ENCODE measurements around the gene PPFIA4. TPM values are rescaled to one million over a fixed set of nuclear protein-coding genes. Genes with fewer than 3 reads are reported as not detected.

The PPFIA4 gene
- total RNA-seq, 1 donor from 2014 or later = 0.29 TPM

GRCh38 chr1:203048555-203049051 lies 22.3 kb downstream of the PPFIA4 start:
- Mint-ChIP-seq H3K27ac (no peak overlapping the region), H3K27me3 (peaks cover 23% of the 10 kb centered on the region), H3K36me3 (ENCODE audit: low read depth) (no peaks in the 10 kb centered on the region), H3K4me3 (no peak overlapping the region), H3K9me3 (no peaks in the 10 kb centered on the region), H3K4me1 (no peaks in the 10 kb centered on the region)
- POLR2A ChIA-PET = no interaction called here
- ATAC-seq (ENCODE audit: low read depth) (no peak), DNase-seq (no peak)
- TF ChIP-seq, protein P1, sequence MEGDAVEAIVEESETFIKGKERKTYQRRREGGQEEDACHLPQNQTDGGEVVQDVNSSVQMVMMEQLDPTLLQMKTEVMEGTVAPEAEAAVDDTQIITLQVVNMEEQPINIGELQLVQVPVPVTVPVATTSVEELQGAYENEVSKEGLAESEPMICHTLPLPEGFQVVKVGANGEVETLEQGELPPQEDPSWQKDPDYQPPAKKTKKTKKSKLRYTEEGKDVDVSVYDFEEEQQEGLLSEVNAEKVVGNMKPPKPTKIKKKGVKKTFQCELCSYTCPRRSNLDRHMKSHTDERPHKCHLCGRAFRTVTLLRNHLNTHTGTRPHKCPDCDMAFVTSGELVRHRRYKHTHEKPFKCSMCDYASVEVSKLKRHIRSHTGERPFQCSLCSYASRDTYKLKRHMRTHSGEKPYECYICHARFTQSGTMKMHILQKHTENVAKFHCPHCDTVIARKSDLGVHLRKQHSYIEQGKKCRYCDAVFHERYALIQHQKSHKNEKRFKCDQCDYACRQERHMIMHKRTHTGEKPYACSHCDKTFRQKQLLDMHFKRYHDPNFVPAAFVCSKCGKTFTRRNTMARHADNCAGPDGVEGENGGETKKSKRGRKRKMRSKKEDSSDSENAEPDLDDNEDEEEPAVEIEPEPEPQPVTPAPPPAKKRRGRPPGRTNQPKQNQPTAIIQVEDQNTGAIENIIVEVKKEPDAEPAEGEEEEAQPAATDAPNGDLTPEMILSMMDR (IDR thresholded peaks at IDR 0.05) = no peak
- CTCF ChIA-PET = interaction anchor here (1.4 kb wide), 1 partner anchor 9 kb away, joined by 6 read pairs; no protein-coding TSS in a partner anchor
- intact Hi-C loops (cut with micrococcal nuclease) = no loop called here

- H3K36me3 Mint-ChIP-seq (ENCODE audit: low read depth) = no peaks in the 10 kb centered on the region
- H3K4me1 Mint-ChIP-seq = no peaks in the 10 kb centered on the region
- ChIA-PET POLR2A (no interaction called here), CTCF (no interaction called here)
- no peak overlapping the region for H3K4me3 Mint-ChIP-seq
- TF ChIP-seq, protein P1 (IDR thresholded peaks at IDR 0.05) = no peak
- intact Hi-C loops (cut with micrococcal nuclease) = no loop called here
- no peak overlapping the region for H3K27ac Mint-ChIP-seq
- ATAC-seq (ENCODE audit: low read depth) (no peak), DNase-seq (no peak)
- H3K9me3 Mint-ChIP-seq = no peaks in the 10 kb centered on the region
- peaks cover 23% of the 10 kb centered on the region for H3K27me3 Mint-ChIP-seq
Observed at GRCh38 chr1:203049077-203049476, 22.8 kb downstream of the PPFIA4 start.

DNA sequence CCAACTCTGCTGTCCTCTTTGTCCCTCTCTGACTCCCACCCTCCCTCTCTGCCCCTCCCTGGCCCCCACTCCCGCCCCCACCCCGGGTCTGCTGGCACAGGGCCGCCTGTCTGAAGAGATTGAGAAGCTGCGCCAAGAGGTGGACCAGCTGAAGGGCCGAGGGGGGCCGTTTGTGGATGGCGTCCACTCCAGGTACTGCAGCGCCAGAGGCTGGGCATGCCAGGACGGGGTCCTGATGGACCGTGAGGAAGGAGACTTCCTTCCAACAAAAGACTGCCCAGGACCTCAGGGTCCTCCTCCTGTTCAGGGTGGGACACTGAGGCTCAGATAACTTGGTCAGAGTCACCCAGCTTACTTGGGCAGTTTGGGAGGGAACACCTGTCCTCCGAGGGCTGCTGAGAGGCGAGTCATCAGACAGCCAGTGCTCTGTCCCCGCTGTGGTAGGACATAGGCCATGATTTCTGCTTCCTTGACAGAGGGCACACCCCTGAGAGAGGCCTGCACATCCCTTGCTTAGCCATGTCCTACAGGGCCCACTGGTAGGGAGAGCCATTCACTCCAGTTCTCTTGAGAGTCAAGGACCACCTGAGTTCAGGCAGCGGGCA lies 23.4 kb downstream of the PPFIA4 start:
- ChIA-PET CTCF (no interaction called here), POLR2A (no interaction called here)
- DNase-seq (no peak), ATAC-seq (ENCODE audit: low read depth) (no peak)
- Mint-ChIP-seq H3K9me3 (no peaks in the 10 kb centered on the region), H3K27ac (no peak overlapping the region), H3K4me3 (no peak overlapping the region), H3K4me1 (no peaks in the 10 kb centered on the region), H3K27me3 (peaks cover 20% of the 10 kb centered on the region), H3K36me3 (ENCODE audit: low read depth) (no peaks in the 10 kb centered on the region)
- TF ChIP-seq, protein P1 (IDR thresholded peaks at IDR 0.05) = no peak
- intact Hi-C loops (cut with micrococcal nuclease) = no loop called here

GRCh38 chr1:203050826-203051225 lies 24.5 kb downstream of the PPFIA4 start:
- Mint-ChIP-seq H3K27ac (no peak overlapping the region), H3K4me3 (no peak overlapping the region), H3K27me3 (peaks cover 20% of the 10 kb centered on the region), H3K36me3 (ENCODE audit: low read depth) (no peaks in the 10 kb centered on the region), H3K9me3 (no peaks in the 10 kb centered on the region), H3K4me1 (no peaks in the 10 kb centered on the region)
- ChIA-PET CTCF (no interaction called here), POLR2A (no interaction called here)
- intact Hi-C loops (cut with micrococcal nuclease) = no loop called here
- ATAC-seq (ENCODE audit: low read depth) = no peak
- no peak for DNase-seq
- TF ChIP-seq, protein P1 (IDR thresholded peaks at IDR 0.05) = no peak

- POLR2A ChIA-PET = no interaction called here
- Mint-ChIP-seq H3K4me3 (no peak overlapping the region), H3K27ac (no peak overlapping the region), H3K27me3 (peaks cover 20% of the 10 kb centered on the region), H3K9me3 (no peaks in the 10 kb centered on the region), H3K4me1 (no peaks in the 10 kb centered on the region), H3K36me3 (ENCODE audit: low read depth) (no peaks in the 10 kb centered on the region)
- DNase-seq = no peak
- CTCF ChIA-PET = interaction anchor here (0.7 kb wide), 1 partner anchor 383 kb away, joined by 3 read pairs; no protein-coding TSS in a partner anchor
- intact Hi-C loops (cut with micrococcal nuclease) = no loop called here
- TF ChIP-seq, protein P1 (IDR thresholded peaks at IDR 0.05) = no peak
- no peak for ATAC-seq (ENCODE audit: low read depth)
Observed at GRCh38 chr1:203051841-203052324, 25.6 kb downstream of the PPFIA4 start.
